HG03108 (cell line): ENCODE results near the gene MORN1.

Experiments
- ATAC-seq: cut with Tn5 transposase; IDR thresholded peaks from one replicate; pipeline ENCODE4 v1.9.1; 2021; ENCODE audit warnings: moderate library complexity; ENCODE audit not compliant: unreplicated experiment

The MORN1 gene

DNA sequence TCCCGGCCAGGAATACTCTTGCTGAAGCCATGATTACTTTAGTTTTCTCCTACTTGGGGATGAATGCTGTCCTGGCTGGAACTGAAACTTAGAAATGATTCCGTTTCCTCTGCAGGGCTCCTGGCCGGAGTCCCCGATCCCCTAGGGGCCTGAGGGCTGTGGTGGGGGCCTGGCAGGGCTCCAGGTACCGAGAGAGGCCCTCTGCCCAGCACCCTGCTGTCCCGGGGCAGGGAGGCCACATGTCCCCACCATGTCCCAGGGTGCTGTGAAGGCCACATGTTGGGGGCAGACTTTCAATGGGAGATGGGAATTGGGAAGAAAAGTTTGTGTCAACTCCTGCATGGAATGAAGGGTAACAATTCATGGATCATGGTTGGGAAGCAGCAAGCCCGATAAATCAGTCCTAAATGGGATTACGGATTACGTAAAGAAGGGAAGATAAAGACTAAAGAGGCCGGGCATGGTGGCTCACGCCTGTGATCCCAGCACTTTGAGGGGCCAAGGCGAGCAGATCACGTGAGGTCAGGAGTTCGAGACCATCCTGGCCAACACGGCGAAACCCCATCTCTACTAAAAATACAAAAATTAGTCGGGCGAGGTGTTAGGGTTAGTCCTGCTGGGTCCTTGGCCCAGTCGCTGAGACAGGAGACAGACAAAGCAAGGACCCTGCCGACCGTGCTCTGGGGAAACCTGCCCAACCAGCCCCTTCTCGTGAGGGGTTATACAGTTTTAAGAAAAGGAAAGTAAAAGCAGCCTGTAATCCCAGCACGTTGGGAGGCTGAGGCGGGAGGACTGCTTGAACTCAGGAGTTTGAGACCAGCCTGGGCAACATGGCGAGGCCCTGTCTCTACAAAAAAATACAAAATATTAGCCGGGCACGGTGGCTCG, 37.6 kb downstream of the MORN1 start:
- ATAC-seq = no peak

DNA sequence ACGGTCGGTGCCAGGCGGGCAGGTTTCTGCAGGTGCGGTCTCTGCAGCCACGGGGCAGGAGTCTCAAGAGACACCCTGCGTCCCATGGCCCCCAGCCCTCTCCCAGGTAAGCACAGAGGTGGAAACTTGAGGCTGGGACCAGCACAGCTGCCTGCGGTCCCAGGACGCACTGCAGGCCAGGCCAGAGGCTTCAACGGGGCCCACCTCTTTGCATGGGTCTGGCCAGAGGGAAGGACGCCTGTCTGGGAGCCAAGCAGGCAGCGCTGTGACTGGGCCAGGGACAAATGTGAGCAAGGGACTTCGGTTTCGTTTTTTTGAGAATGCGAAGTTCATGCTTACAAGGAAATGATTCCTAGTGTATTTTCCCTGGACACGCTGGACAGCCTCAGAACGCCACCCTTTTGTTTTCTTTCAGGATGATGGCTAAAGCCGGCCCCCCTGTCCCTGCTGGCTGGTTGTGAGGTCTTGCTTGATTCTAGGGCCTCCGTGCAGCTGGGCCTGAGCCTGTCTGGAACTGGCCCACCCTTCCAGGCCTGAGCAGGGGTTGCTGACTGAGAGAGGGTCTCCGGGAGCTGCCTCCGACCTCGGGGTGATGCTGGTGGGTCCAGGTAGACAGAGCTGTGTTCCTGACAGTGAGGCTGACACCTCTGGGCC, 38.3 kb downstream of the MORN1 start:
- no peak for ATAC-seq

DNA sequence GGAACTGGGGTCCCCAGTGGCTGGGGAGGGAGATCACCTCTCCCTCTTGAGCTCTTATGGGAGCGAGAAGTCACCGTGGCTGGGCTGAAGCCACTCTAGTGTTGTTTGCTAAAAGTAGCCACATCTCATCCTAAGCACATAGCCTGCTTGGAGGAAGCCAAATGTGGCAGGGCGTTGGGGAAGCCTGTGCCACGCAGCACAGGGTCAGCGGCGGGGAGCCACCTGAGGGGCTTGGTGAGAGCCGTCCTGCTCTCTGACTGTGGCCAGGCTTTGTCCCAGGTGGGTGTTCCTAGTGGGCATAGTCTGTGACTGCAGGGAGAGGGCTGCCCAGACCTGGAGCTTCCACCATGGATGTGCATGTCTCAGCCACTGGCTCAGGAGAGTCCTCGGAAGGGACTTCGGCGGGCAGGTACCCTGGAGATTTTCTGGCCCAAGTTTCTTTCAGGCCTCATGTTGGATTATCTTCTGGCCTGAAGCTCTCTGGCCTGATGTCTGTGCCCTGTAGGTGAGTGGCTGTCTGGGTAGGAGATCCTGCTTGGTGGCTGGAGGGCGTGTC, 38.9 kb downstream of the MORN1 start:
- no peak for ATAC-seq

GRCh38 chr1:2351723-2352122, 39.6 kb downstream of the MORN1 start:
- no peak for ATAC-seq

- ATAC-seq = no peak
These were observed 40.3 kb downstream of the MORN1 start for GRCh38 chr1:2350911-2351655.

- ATAC-seq = no peak
These were observed 40.9 kb downstream of the MORN1 start for GRCh38 chr1:2350501-2350900.

- ATAC-seq = no peak
These were observed 41.5 kb downstream of the MORN1 start for GRCh38 chr1:2349806-2350205.

GRCh38 chr1:2348346-2349325, 42.7 kb downstream of the MORN1 start:
- ATAC-seq = no peak

- no peak for ATAC-seq
These were observed 43.5 kb downstream of the MORN1 start for GRCh38 chr1:2347896-2348295.

DNA sequence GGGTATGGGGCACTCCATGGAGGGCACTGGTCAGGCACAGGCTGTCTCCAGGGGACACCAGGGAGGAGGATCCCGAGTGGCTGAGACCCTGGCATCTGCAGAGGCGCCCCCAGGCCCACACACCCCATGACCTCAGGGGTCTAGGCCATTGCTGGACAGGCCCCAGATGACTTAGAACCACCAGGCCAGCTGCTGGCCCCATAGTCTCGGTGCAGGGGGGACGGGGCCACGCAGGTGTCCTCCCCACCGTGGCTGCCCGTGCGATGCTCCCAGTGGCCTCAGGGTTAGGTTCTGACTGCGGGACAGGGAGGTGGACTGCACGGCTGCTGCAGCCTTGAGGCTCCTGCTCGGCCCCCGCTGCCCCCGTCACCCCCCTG, 44.0 kb downstream of the MORN1 start:
- ATAC-seq = no peak

GRCh38 chr1:2346691-2347408, 44.5 kb downstream of the MORN1 start:
- no peak for ATAC-seq

DNA sequence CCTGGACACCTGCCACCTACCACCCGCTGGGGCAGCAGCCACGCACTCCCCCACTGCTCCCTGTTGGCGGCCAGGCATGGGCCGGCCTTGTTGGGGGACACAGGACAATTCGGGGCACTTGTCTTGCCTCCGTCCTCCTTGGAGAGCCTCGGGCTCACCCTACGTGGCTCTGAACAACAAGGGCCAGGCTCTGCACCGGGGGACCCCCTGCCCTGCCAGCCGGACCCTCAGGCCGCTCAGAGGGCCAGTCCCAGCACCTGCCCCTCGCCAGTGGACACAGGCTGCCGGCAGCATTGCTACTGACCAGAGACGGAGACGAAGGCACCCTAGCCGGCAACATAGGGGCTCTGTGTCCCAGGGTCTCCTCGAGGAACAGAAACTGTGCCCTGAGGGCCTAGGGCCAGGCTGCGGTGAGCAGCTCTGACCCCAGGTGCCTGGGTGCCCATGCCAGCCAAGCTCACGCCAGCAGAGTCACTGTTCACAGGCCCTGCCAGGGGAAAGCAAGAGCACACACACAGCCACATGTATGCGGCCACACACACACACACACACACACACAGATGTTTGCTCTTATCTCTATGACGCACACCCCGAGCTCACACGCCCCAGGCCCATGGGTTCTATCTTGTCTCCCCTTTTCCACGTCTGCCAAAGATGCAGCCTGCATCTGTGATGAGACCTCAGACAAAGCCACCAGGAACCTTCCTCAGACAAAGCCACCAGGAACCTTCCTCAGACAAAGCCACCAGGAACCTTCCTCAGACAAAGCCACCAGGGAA, 45.9 kb downstream of the MORN1 start:
- no peak for ATAC-seq

DNA sequence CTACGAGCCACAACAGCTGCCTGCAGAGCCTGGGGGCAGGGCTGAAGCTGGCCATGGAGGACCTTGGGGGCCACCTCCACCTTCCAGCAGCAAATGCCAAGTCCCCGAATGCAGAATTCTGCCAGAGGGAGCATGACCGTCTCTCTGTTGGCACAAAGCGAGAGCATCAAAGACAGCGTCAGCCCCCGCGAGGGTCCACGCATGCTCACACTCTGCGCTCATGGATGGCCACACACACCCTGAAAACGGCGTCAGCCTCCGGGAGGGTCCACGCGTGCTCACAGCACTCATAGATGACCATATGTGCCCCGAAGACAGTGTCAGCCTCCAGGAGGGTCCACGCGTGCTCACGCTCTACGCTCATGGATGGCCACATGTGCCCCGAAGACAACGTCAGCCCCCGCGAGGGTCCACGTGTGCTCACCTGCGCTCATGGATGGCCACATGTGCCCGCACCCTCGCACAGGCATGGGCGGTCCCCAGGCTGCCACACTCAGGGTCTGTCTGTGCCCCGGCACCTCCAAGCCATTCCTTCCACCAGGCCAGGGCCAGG, 46.5 kb downstream of the MORN1 start:
- no peak for ATAC-seq

- ATAC-seq = no peak
These were observed 47.2 kb downstream of the MORN1 start for GRCh38 chr1:2344121-2344681.

GRCh38 chr1:2343023-2343935, 48.1 kb downstream of the MORN1 start:
- ATAC-seq = no peak

DNA sequence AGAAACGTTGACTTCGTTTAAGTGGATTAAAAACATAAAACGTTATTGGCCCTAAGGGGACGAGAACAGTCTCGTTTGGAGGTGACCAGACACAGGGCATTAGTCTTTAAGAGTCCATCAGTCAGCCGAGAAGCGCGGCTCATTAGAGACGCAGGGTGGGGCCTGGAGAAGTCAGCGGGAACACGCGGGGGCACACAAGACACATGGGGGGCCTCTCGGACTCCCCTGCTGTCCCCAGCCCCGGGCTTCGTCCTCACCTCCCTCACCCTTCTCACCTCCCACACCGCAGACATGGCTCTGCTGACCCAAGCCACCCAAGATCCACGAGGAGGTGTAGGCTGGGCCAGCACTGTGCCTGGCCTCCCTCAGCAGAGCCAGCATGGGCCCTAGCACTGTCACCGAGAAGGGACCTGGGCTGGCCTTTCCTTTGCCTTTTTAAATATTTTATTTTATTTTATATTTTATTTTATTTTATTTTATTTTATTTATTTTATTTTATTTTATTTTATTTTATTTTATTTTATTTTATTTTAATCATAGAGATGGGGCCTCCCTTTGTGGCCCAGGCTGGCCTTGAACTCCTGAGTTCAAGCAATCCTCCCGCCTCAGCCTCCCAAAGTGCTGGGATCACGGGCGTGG, 48.9 kb downstream of the MORN1 start:
- no peak for ATAC-seq
